ENCODE results near the gene ACACA.
A peak's percentile ranks its signal among the peaks of the same experiment; 100 is the strongest.

Gene ACACA

DNA sequence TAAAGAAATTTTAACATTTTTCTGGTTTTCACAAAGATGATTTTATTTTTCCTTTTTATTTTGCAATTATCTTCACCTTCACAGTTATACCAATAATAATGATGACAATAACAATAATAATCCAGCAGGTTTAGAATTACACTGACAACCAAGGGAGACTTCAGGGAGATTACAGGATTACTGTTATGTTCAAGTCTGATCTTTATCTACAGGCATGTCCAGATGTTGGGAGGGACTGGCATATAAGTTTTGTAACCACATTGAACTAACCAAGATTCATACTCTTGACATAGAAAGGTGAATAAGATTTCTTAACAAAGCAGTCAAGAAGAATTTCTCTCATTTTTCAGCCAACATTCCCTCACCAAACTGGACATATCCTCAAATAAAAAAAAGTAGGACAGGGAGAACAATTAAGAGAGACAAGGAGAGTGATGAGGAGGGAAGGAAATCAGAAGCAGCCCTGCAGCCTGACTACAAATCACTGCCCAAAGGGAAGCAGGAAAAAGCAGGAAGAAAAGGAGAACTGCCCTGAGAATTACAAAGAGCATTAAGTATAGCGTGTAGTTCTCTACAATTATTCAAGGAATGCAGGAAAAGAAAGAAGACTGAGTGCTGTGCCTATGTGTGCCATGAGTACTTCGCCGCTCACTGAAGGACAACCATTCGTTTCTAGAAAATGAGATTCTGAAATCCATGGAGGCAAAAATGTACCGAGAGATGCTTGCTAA lies 186.6 kb downstream of the ACACA start:
- DNase-seq = no peak

DNA sequence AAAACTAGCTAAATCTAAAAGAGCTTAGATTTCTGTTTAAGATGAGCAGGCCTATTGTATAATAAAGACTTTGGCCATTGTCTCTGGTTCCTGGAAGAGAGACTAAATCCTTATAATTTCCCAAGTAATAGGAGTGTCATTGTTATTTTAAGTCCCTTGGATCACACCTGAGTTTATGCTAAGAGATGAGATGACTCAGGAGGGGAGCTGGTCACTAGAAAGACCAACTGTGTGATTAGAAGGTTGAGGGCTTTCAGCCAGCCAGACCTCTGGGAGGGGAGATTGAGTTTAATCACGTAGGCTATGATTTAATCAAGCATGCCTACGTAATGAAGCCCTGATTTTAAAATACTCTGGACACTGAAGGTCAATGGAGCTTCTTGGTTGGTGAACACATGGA lies 187.8 kb downstream of the ACACA start:
- no peak for DNase-seq

DNA sequence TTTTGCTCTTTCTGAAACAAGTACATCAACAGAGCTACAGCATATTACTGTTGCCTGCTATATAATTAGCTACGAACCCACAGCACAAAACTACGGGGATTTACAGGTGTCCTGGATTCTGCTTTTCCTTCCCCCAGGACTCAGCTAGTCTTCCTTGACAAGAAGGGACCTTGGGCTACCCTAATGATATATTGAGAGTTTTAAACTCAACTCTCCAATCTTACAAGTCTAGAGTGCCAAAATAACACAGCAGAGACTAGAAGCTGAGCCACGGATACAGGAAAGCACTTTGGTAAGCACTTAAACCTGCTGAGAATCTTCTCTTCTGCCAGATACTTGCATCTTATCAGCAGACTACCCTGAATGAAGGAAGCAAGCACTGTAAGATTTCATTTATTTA lies 192.2 kb downstream of the ACACA start:
- no peak for DNase-seq

DNA sequence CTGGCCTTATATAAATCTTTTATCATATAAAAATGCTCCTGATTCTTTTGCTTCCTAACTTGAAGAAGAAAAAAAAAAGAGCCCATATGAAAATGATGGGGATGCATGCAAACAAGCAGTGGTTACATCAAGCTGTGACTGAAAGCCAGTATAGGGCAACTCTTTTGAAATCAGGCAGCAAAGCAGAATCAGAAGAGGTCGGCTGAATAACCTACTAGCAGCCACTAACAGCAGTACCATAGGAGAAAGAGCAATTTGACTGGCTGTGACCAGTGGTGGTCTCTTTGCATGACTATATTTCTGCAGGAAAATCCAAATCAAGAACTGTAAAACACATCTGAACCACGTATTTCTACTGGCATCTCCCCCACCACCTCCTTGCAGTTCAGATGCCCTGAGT lies 192.7 kb downstream of the ACACA start:
- no peak for DNase-seq

DNA sequence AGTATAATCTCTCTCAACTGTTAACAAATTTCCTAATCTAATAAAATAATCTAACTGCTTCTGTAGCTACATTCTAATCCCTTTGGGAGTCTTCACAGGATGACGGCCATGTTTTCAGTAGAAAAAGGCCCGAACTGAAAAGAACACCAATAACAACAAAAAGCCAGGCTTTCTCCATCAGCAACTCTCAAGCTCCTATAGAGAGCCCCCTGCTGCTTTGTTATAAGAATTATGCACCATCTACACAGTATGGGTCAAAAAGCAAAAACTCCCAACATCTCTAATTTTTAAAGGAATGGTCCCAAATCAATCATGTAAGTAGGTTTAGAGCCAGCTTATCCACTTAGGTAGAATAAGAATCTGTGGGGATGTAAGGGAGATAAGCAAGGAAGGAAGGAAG lies 194.5 kb downstream of the ACACA start:
- DNase-seq = no peak

DNA sequence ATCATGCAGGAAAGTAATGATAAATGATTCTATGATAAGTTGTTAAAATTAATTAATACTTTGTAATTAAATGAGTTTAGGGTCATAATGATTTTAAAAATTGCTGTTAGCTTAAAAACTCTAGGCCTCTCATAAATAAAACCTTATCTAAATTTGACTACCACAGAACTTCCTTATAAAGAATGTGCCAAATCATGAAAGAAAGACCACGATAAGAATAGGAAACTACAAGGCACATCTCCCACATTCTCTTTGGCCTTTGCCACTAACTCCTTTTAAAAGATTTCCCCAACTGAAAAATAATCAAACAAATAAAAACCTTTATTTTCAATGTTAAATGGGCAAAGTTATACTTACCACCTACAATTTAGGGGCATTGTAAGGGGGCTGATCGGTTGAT lies 195.5 kb downstream of the ACACA start:
- DNase-seq = no peak

DNA sequence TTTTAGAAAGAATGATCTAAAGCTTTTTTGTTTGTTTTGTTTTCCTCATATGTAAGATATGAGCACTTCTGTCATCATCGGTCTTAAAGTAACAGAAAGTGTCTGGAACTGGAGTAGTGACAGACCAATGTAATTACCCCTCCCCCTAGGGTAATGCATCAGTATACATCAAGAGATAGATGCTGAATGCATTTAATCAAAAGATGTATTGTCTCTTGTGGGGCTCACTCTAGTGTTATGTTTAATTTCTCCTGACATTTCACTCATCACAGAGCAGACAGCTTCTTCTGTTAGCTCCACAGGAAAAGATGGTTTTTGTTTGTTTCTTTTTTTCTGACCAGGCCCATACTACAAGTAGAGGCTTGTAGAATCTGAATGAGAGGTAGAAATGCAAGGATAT lies 199.5 kb downstream of the ACACA start:
- DNase-seq = no peak

DNA sequence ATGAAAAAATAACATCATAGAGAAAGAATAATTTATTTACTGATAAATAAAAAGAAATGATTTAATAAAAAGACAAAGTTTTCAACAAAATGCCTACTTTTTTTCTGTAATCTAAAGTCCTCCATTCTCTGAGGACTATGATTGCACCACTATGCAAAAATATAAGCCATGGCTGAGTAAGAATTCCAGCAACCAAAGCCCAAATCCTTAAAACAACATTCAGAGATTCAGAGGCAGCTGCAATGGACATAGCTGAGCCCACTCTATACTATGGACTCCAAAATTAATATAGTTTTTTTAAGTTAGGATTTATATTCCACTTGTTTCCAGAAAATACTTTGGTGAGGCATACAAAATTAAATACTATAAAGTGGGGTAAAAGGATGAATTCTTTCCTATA lies 200.3 kb downstream of the ACACA start:
- DNase-seq = no peak

DNA sequence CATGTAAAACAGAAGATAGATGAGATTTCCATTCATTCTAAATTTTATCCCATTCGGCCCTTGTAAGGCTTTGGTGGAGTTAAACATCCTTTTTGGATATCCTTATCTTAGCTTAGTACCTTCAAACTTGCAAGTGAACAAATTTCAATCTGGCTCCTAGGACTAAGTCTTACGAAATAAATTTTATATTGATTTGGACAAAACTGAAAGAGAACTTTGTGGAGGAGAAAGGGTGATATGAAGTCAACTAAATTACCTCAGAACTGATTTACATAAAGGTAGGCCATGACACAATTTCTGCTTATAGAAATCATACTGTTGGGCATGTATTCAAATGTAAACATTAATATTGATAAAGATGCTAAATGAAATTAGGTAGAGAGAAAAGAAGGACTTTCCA lies 206.1 kb downstream of the ACACA start:
- no peak for DNase-seq

DNA sequence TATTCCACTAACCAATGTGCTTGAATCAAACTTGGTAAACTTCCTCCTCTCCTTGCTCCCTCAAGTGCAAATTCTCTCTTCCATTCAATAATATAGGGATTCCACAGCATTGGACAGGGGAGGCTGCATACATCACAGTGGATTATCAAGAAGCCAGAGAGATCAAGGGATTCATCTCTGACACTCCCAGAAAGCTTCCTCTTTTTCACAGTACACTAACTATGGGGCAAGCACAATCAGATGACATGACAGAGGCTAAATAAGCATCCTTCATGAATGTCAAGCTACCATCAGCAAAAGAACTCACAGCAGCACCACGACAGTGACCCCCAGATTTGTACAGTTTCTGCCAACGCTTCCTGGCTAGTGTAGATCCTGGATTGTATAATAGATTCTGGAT lies 209.3 kb downstream of the ACACA start:
- no peak for DNase-seq

DNA sequence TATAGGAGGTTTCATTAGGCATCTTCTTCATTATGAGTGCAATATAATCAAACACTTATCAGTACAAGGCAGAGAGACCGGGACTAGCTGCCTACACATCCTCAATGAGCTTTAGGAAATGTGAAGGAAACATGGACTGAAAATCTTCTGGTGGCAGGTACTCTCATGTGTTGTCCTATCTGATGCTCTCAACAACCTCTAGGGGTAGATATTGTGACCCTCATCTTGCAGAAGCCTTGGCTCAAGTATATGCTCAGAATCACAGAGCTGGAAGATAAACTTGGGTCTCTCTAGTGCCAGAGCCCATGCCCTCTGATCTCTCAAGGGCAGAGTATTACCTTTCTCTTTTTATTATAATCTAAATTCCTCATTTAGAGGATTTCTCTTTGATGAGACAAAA lies 212.4 kb downstream of the ACACA start:
- no peak for DNase-seq

DNA sequence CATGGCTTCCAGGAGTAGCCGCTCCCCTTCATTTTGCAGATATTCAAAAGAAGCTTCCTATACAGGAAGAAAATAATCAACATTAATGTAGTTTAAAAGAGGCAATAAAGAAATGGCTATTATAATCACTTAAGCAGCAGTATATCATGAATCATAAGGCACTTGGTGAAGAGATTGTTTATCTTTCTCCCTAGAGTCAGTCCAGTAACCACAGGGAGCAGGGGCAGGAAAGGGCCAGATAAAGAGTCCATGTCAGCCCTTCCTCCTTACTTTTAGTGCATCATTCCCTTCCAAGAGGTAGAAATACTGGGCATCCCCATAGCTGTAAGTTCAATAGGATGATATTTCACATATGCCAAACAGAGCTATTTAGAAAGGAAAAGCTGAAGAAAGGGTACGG lies 215.4 kb downstream of the ACACA start:
- DNase-seq = no peak

DNA sequence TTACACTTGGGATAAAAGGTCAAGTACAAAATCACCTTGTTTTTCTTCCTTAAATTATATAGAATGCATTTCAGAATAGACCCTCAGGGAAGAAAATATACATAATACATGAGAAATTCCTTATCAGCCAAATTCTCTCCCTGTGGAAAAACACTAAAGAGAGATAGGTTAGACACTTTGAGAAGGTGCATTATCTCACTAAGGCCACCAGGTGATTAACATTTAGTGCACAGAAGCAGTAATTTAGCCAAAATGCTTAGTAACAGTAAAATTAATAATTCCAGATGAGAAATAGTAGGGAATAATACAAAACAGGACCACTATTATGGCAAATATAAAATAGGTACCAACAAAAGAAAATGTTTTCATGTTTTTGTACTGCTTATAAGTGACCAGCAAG lies 216.1 kb downstream of the ACACA start:
- no peak for DNase-seq

DNA sequence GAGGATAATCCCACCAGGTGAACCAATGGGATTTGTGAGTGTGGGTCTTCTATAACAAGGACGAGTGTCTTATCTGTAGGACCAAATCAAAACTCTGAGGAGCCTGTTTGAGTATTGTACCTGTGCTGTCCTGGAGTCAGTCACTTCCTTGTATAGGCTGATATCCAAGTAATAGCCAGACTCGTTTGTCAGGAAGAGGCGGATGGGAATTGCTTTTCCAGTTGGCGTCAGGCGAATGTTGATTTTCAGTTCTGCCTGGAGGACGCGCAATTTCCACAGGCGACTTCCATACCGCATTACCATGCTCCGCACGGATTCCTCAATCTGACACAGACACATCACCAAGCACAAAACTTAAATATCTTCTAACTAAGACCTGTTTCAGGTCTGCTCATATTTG lies 218.5 kb downstream of the ACACA start:
- no peak for DNase-seq

DNA sequence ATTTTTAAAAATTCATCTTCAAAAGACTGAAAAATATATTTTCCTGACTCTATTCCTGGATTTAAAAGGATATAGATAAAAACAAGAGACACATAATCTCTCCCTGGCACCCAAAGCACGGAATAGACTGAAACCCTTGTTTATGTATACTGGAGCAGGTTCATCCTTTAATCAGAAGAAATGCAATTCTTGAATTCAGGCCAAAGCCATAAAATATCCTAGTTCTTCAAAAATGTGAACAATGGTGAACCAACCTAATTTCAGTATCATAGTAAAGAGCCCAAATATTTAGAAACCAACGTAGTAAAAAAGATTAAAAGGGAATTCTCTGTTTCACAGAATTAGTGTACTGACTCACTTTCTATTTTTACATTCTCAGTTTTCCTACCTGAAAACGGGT lies 219.4 kb downstream of the ACACA start:
- no peak for DNase-seq

DNA sequence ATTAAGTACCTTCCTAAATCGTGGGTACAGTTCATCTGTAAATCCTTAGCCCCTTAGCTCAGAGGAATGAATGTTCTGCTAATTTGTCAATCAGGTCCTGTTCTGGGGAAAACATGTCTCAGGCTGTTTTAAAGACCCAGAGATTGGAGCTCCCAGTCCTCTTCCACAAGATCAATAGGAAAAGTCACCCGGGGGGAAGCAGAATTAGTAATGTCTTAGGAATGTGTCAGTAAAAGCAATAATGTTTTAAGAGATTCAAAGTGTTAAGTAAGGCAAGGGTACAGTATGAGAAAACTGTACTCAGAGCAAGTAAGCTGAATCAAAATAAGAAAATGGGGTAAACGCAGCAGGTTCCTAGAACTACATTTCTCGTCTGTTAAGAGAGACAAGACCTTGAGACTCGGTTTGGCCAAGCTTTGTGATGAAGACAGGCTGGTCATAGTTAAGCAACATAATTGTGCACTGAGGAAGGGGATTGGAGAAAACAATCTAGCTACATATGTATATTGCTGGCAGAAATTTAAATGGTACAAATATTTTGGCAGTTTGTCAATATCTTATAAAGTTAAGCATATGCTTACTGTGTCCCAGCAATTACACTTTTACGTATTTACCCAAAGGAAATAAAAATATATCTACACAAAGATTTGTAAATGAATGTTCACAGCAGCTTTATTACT lies 223.7 kb downstream of the ACACA start:
- DNase-seq = no peak

DNA sequence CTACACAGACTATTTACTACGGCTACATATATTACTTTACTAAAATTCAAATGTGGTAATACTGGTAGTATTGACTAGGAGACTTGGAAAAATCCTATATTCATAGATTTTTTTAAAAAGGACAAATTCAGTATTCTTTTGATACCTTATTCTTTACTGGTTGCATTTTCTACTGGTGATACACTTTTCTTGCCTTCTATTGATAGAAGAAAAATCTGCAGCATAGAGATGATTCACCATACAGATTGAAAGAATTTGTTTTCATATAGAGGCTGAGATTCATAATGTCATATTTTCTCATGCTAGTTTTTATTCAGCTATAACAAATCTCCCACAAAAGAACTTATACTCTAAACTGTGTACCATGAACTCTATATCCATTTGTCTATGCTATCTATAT lies 226.3 kb downstream of the ACACA start:
- DNase-seq = no peak

DNA sequence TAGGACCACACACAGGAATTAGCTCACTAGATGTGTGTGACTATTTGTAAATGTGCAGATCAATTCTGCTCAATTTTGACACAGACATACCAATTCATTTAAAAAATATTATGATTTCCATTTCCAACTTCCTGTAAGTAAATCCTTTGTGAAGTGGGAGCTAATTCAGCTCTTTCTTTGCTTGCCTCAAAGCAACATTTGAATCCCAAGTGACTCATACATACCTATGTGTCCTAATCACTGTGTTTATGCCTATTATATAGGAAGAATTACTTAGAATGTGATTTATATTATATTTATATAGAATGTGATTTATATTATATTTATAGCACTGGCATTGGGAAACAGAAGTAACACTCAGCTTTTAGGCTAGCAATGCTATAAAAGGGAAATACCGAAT lies 226.7 kb downstream of the ACACA start:
- DNase-seq = no peak

DNA sequence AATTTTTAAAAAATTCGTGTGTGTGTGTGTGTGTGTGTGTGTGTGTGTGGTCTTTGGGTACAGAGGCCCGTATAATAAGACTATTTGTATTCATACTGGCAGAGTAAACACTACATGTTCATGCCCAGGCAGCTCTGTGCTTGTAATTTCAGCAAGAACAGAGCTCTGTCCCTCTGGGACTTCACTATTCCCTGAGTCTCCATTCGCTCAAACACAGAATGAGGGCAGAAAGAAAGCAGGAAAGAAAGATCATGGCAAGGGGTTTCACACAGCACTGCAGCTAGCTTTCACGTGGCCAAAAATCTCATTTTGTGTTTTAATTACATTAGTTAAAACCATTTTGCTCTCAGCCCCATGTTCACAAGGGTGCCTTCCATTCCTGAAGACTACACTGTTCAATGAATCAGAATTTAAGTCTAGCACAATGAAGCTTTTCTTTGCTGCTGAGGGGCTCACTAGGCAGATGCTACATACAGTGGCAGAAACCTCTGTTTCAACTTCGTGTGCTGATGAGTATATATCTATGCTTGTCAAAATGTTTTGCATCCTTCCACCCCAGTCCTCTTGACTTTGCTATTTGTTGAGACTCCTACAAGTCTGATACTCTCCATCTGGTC lies 229.3 kb downstream of the ACACA start:
- DNase-seq = peak; percentile 13

DNA sequence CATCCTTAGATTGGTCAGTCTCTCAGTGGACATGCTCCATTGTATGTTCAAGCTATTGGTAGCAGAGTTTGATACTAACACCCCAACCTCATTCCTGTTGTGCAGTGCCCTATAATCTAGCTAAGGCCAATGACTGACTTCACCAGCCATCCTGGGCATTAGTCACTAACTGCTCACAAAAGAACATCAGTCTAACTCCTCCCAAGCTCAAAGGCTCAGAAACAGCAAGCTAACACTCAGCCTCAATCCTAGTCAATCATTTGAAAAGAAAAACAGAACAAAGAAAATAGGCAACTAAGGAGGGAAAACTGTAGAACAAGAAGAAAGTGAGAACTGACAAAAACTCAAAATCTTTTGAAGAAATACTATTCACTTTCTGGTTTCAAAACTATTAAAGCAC lies 229.9 kb downstream of the ACACA start:
- no peak for DNase-seq

DNA sequence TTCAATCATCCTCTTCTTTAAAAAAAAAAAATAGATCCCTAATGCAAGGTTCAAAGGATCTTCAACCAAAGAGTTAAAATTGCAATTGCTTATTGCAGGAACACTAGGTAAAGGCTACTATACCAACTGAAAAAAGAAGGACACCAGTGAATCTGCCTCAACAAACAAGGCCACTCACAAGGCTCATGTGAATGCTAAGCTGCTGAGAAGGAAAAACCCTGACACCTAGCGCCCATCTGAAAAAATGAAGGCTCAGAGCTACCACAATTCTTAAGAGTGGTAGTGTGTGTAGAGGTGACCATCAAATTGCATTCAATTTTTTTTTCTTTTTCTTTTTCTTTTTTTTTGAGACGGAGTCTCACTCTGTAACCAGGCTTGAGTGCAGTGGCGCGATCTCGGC lies 232.4 kb downstream of the ACACA start:
- peak; percentile 44 for DNase-seq

DNA sequence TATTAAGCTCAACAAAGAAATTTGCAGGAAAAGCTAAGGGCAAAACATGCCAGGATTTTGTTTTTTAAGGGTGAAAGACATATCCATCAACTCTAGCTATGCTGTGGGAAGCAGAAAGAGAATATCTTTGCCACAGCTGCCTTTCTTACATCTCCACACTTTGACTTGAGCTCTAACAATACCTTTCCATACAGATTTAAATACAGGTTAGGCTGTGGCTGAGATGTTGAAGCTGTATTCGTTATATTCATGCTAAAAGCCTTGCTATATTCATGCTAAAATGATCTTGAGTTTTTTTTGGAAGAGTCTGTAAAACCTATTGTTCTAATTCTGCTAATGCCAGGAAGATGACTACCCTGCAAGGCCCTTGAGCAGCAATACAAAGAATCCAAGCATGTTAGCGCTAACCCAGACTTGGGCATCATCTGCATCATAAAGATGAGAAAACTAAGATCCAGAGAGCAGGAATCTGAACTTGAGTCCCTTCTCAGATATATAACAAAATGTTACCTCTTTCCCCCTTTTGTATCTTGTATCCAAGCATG lies 235.7 kb downstream of the ACACA start:
- no peak for DNase-seq

DNA sequence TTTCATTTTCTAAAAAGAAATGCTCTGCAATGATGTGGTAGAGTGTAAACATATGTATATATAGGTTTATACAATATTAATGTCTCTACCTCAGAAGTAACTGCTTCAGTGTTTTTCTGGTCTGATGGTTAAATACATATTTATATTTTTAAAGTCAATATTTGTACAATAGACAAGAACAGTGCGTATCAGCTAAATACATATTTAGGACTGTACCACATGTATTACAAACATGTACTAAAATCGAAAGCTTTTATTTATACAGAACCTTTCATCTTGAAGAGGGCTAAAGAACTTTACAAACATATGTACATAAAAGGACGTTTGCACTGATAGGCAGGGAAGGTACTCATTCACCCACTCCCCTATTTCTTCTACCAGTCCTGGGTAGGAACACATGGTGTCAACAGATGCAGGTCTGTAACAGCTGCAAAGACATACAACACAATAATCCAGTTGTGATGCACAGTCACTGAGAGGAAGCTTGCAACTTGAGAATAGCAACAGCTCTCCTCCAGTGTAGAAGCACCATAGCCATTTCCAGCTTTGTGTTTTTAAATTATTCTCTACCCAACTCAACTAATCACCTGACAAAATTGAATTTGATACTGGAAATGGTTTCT lies 237.8 kb downstream of the ACACA start:
- no peak for DNase-seq

DNA sequence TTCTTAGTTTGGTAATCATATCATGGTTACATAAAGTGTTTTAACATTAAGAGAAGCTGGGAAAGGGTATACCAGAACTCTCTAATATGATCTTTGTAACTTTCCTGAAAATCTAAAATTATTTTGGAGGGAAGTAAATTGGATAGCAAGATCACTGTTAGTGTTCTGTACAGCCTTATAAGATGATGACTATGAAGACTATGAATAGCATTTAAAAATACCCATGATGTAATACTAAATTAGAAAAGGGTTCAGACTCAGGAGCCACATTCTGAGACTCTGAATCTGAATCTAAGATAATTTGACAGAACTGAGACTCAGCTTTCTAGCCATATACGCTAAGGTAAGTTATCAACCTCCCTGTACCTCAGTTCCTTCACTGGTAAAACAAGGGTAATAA lies 238.9 kb downstream of the ACACA start:
- no peak for DNase-seq

Data from retina (tissue), 1 donor.